ENCODE measurements around the gene FGB.

- TF ChIP-seq CTCF (IDR thresholded peaks at IDR 0.05; ENCODE audit: low read length) (no peak), EZH2 (optimal IDR thresholded peaks at IDR 0.05; ENCODE audit: low read depth, low read length) (no peak), EZH2phosphoT487 (IDR thresholded peaks at IDR 0.05; ENCODE audit: low read length) (no peak)
Measured at GRCh38 chr4:154586296-154587033, 23.7 kb downstream of the FGB start.

Measured in MM.1S (cell line).